ENCODE data around the gene IRF2BPL. TPM values are rescaled to one million over a fixed set of nuclear protein-coding genes. Genes with fewer than 3 reads are reported as not detected.
A peak's percentile ranks its signal among the peaks of the same experiment; 100 is the strongest.

IRF2BPL gene
- total RNA-seq, 1 experiment from 2014 or later, result 21.7 TPM

DNA sequence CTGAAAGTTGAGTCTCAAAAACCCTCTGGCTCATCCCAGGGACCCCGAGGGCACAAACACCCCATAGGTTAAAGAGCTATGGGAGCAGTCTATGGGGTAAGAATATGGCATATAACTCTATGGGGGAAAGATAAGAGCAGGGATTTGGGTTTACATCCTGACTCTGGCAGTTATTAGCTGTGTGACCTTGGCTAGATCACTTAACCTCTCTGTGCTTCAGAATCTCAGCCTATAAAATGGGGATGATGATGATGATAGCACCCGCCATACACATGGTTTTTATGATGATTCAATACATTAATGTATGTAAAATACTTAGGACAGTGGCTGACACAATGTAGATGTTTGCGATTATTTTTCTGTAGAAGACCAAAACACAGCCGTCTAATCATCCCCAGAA, 26.2 kb downstream of the IRF2BPL start:
- Histone ChIP-seq H3K27ac (no peak overlapping the region), H3K36me3 (no peaks in the 10 kb centered on the region), H3K27me3 (no peaks in the 10 kb centered on the region), H3K4me1 (peaks cover 2% of the 10 kb centered on the region; the same call in 1 of the 2 replicates), H3K9me3 (replicated peaks) (no peaks in the 10 kb centered on the region), H3K4me3 (no peak overlapping the region)
- no peak for DNase-seq

DNA sequence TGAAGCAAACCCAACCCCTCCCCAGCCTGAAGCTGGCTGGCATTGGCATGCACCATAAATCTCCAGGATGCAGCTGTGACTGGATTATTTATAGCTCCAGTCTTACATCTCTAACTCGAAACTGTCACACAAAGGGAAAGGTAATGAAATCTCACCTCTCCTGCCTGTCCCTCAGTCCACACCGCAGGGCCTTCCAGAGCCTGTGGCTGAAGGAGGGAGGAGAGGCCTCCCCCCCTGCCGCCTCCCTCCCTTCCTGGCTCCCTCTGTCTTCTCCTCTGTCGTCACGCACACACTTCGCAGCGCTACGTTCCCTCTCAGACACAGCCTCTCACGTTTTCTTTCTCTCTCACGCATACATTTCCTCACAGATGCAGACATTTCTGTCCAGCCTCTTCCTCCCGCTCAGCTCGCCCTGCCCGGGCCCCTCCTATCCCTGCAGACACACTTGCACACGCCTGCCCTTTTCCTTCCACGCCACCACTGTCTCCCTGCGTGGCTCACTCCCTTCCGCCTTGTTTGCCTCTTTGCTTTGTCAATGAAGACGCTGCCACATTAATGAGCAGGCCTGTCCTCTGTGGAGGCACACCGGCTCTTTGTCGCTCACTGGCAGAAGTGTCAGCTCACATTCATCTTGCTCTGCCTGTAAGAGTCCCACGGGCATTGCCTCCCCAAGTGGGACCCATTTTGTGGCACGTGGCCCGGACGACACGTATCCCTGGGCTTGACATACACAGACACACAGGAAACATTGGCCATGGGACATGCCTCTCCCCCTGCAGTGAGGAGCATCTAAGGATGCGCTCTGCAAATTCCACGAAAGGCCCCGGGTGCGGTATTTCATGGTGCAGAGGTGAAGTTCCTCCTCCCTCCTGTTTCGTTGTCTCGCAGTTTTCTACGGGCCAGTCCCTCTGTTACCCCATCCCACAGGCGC, 27.9 kb downstream of the IRF2BPL start:
- H3K9me3 ChIP-seq (replicated peaks), result no peaks in the 10 kb centered on the region
- H3K4me3 ChIP-seq, result peak overlapping the region; percentile 42
- peaks cover 2% of the 10 kb centered on the region; the same call in 1 of the 2 replicates for H3K4me1 ChIP-seq
- H3K27ac ChIP-seq, result peak overlapping the region; percentile 46
- no peaks in the 10 kb centered on the region for H3K27me3 ChIP-seq
- peak; percentile 56 to 69 for DNase-seq
- no peaks in the 10 kb centered on the region for H3K36me3 ChIP-seq

DNA sequence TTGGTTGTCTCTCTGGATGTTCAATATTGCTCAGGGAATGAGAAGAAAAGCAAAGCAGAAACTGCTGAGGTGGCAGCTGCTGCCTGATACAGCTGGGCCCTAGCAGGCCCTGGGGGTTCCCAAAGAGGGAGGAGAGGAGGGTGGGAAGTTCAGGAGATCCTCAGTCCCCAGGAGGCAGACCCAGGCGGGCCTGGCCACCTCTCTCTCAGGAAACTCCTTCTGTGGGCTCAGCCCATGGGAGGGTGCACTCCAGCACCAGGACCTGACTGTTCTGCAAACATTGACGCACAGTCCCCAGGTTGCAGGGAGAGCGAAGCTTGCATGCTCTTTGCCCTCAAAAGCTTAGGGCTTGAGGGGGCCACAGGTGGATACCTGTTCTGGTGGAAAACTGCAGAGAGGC, 29.6 kb downstream of the IRF2BPL start:
- DNase-seq, result no peak
- Histone ChIP-seq H3K27ac (no peak overlapping the region), H3K4me1 (peaks cover 2% of the 10 kb centered on the region; the same call in 1 of the 2 replicates), H3K27me3 (no peaks in the 10 kb centered on the region), H3K36me3 (no peaks in the 10 kb centered on the region), H3K4me3 (no peak overlapping the region), H3K9me3 (replicated peaks) (no peaks in the 10 kb centered on the region)

DNA sequence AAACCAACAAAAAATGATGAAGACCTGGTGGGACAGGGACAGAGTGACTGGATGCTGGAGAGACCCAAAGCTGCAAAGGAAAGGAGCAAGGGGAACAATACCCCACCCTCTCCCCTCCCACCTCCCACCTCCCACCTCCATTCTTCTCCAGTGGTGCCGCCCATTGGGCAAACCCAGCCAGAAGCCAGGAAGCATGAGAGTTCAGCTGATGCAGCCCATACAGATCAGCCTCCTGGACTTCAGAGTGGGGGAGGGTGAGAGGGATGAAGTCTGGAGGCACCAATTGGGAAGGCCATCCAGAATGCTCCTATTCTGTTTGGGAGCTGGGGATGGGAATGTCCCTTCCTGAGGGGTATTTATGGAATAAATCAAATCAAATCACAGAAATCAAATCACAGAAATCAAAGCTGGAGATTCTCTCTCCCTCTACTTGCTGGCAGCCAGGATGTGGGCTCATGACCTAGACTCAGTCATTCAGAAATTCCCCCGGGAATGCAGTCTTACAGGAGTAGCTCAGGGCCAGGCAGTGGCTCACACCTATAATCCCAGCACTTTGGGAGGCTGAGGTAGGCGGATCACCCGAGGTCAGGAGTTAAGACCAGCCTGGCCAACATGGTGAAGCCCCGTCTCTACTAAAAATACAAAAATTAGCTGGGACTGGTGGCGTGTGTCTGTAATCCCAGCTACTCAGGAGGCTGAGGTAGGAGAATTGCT, 31.1 kb downstream of the IRF2BPL start:
- H3K36me3 ChIP-seq, result no peaks in the 10 kb centered on the region
- DNase-seq, result no peak
- no peak overlapping the region for H3K4me3 ChIP-seq
- peaks cover 2% of the 10 kb centered on the region; the same call in 1 of the 2 replicates for H3K4me1 ChIP-seq
- H3K9me3 ChIP-seq (replicated peaks), result no peaks in the 10 kb centered on the region
- no peak overlapping the region for H3K27ac ChIP-seq
- H3K27me3 ChIP-seq, result no peaks in the 10 kb centered on the region

DNA sequence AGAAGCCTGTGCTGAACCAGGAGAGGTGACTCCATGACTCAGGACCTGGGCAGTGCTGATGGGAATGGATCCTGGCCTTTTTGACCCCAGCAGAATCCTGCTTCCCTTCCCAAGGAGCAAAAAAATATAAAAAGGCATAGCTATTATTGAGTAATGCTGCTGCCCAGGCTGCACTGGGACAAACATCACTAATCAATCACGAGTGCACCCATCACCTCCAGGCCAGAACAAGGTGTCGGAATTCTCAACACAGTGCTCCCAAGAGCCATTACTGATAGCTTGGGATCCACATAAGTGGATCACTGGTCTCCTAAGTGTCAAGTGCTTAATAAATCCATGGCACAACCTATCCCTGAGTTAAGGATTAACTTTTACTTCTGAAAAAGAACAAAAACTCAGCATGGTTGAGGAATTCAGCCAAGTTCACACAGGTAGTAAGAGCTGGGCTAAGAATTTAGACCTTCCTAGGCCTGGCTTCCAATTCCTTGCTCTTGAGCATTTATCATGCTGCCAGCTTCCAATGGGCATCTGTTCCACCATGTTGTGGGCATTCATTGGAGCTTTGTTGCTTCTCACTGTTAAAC, 31.9 kb downstream of the IRF2BPL start:
- DNase-seq, result no peak
- Histone ChIP-seq H3K9me3 (replicated peaks) (no peaks in the 10 kb centered on the region), H3K27ac (no peak overlapping the region), H3K27me3 (no peaks in the 10 kb centered on the region), H3K4me1 (peaks cover 2% of the 10 kb centered on the region; the same call in 1 of the 2 replicates), H3K4me3 (no peak overlapping the region), H3K36me3 (no peaks in the 10 kb centered on the region)

DNA sequence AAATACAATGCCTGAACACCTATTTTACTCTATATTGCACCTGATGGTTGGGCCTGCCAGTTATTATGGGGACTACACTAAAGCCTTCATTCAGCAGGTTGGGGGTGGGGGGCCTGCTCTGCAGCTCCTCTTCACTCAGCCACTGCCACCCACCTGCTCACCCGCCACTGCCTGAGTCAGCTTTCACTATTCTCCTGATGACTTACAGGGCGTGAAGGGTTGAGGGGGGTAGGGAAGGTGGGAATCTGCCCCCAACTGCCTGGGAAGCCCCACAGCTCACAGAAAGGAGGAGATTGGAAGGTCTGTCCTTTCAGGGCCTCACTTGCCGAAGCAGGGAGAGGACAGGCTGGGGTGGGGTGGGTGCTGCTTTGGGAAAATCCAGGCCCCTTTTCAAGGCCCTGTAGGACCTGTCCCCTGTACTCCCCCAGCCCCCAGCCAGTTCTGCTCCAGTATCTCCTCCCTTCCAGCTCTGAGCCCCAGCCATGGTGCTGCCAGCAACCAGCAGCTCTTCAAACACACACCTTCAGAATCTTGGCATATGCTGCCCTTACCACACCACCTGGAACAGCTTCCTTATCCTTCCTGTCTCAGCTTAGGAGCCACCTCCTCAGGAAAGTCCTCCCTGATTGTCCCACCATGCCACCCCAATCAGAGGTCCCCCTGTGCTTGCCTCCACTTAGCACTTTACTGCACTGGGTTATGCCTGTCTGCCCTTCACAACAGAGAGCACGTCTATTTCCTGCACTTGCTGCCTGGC, 33.1 kb downstream of the IRF2BPL start:
- H3K9me3 ChIP-seq (replicated peaks), result no peaks in the 10 kb centered on the region
- no peak for DNase-seq
- H3K4me3 ChIP-seq, result no peak overlapping the region
- H3K36me3 ChIP-seq, result no peaks in the 10 kb centered on the region
- H3K27me3 ChIP-seq, result no peaks in the 10 kb centered on the region
- H3K4me1 ChIP-seq, result peaks cover 2% of the 10 kb centered on the region; the same call in 1 of the 2 replicates
- H3K27ac ChIP-seq, result no peak overlapping the region

DNA sequence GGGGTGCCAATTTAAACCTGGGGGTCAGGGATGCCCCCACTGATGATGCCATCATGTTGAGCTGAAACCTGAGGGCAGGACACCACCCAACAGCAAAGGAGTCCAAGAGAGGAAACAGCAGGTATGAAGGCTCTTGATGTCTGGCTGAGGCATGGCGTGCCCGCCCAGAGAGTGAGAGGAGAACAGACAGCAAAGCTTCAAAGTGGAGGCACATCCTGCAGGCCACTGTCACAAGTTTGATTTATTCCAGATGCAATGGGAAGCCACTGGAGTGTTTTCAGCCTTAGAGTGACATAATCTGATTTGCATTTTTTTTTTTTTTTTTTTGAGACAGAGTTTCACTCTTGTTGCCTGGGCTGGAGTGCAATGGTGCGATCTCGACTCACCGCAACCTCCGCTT, 34.8 kb downstream of the IRF2BPL start:
- no peaks in the 10 kb centered on the region for H3K27me3 ChIP-seq
- no peak overlapping the region for H3K4me3 ChIP-seq
- DNase-seq, result no peak
- no peaks in the 10 kb centered on the region for H3K4me1 ChIP-seq
- no peak overlapping the region for H3K27ac ChIP-seq
- H3K36me3 ChIP-seq, result no peaks in the 10 kb centered on the region
- H3K9me3 ChIP-seq (replicated peaks), result no peaks in the 10 kb centered on the region

DNA sequence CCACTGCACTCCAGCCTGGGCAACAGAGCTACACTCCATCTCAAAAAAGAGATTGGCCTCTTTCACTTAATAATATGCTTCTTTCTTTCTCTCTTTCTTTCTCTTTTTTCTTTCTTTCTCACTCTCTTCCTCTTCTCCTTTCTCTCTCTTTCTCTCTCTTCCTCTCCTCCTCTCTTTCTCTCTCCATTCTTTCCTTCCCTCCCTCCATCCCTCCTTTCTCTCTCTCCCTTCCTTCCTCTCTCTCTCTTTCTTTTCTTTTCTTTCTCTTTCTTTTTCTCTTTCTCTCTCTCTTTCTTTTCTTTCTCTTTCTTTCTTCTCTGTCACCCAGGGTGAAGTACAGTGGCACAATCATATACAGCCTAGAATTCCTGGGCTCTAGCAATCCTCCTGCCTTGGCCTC, 38.4 kb downstream of the IRF2BPL start:
- H3K27ac ChIP-seq, result no peak overlapping the region
- H3K27me3 ChIP-seq, result no peaks in the 10 kb centered on the region
- H3K4me3 ChIP-seq, result no peak overlapping the region
- H3K9me3 ChIP-seq (replicated peaks), result no peaks in the 10 kb centered on the region
- no peak for DNase-seq
- no peaks in the 10 kb centered on the region for H3K36me3 ChIP-seq
- H3K4me1 ChIP-seq, result no peaks in the 10 kb centered on the region

DNA sequence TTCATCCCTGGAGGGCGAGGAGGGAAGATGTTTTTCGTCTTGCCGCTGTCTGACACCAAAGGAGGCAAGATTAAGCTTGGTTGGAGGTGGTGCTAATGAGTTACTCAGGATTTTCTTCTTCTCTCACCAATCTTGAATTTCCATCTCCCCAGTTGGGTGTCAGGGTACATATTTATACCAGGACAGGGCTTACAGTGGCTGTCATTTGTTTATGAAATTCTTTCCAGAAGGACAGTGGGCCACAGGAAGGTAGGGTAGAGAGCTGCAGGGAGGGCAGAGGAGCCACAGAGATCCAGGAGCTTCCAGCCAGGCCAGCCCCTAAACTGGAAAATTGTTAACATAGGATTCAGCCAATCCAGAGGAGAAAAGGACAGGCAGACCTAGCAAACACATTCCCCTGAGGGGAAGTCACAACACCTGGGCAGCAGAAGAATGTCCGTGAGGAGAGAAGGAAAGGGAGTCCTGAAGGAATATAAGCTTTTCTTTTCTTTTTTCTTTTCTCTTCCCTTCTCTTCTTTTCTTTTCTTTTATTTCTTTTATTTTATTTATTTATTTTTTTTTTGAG, 40.5 kb downstream of the IRF2BPL start:
- H3K27me3 ChIP-seq, result no peaks in the 10 kb centered on the region
- H3K4me3 ChIP-seq, result no peak overlapping the region
- H3K9me3 ChIP-seq (replicated peaks), result no peaks in the 10 kb centered on the region
- H3K4me1 ChIP-seq, result no peaks in the 10 kb centered on the region
- H3K27ac ChIP-seq, result no peak overlapping the region
- no peaks in the 10 kb centered on the region for H3K36me3 ChIP-seq
- no peak for DNase-seq

DNA sequence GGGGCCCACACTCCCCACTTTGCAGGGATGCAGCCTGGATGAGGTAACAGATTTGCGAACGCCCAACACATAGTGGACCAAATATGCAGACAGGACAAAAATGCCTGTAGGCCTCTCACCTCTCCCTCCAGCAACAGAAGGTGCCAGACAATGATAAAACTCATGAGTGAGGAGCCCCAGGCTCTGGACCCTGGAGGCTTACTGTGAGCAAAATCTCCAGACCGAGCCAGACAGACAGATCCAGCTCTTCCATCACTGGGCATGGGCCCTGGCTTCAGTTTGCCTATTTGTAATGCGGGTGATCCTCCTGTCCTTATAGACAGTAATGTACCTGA, 42.3 kb downstream of the IRF2BPL start:
- H3K27me3 ChIP-seq, result no peaks in the 10 kb centered on the region
- H3K9me3 ChIP-seq (replicated peaks), result no peaks in the 10 kb centered on the region
- DNase-seq, result no peak
- no peak overlapping the region for H3K4me3 ChIP-seq
- no peak overlapping the region for H3K27ac ChIP-seq
- no peaks in the 10 kb centered on the region for H3K36me3 ChIP-seq
- H3K4me1 ChIP-seq, result no peaks in the 10 kb centered on the region

DNA sequence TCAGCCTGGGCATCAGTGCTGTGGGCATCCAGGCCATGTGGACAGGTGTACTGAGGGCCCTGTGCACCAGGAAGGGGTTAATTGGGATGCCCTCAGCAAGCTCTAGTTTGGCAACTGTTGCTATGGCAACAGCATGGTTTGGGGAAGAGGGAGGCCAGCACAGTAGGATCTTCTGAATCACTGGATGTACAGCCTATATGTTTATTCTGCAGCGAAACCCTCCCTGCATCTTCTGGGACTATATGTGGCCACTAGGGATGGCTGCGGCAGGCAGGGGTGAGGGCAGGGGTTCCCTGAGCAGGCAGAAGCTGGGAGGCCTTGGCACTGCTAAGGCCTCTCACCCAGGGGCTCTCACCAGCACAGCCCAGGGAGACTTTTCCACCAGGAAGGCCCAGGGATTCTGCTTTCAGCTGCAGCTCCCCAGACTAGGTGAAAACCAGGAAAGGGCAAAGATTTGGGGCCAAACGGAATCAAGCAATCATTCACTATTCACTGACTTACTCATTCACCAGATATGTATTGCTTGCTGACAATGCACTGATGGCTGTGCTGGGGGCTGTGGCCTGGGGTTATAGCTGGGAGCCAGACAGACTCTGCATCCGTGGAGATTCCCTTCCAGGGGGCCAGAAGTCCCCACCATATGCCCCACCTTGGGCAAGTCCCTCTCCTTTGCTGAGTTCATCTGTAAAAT, 42.8 kb downstream of the IRF2BPL start:
- H3K4me3 ChIP-seq, result no peak overlapping the region
- no peak overlapping the region for H3K27ac ChIP-seq
- no peak for DNase-seq
- H3K9me3 ChIP-seq (replicated peaks), result no peaks in the 10 kb centered on the region
- no peaks in the 10 kb centered on the region for H3K36me3 ChIP-seq
- H3K4me1 ChIP-seq, result no peaks in the 10 kb centered on the region
- no peaks in the 10 kb centered on the region for H3K27me3 ChIP-seq

DNA sequence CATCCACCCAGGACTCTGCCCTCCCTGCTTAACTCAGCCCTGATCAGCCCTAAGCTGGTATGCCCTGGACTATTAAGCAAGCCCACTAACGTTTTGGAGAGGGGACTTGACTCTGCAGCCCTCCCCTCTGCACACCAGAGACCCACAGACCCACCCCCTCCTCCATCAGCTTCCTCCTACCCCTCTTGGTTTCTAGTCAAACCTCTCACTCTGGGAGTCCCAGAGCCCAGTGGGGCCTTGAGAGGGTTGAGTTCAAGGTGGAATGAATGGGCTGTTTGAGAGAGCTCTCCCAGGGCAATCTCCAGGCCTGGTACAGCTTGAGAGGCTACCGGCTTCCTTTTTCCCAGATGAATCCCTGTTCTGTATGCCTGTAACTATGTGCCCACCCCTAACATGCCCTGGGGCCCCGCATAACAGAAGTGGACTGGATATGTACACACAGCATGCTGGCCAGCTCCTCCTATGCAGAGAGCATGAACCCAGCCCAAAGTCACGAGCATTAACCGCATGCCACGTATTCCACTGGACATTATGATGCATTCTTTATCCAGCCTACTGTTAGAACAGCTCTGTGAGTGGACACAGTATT, 43.6 kb downstream of the IRF2BPL start:
- Histone ChIP-seq H3K9me3 (replicated peaks) (no peaks in the 10 kb centered on the region), H3K4me3 (no peak overlapping the region), H3K4me1 (no peaks in the 10 kb centered on the region), H3K27me3 (no peaks in the 10 kb centered on the region), H3K27ac (no peak overlapping the region), H3K36me3 (no peaks in the 10 kb centered on the region)
- no peak for DNase-seq

DNA sequence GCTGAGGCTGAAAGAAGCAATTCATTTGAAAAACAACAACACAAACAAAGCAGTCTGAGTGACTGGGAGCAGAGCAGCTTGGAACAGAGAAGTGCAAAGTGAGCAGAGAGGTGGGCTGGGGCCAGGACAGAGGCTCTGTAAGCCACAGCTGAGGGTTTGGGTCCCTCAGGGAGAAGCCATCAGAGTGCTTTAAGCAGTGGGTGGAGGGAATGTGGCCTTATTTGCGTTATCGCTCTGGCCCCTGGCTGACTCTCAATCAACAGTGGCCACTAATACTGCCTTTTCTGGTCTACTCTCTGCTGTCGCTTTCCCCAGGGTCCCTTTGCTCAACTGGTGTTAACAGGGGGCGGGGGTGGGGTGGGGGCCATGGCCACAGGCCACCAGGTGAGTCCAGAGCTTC, 44.2 kb downstream of the IRF2BPL start:
- no peak for DNase-seq
- Histone ChIP-seq H3K4me3 (no peak overlapping the region), H3K27me3 (no peaks in the 10 kb centered on the region), H3K9me3 (replicated peaks) (no peaks in the 10 kb centered on the region), H3K27ac (no peak overlapping the region), H3K36me3 (no peaks in the 10 kb centered on the region), H3K4me1 (no peaks in the 10 kb centered on the region)

DNA sequence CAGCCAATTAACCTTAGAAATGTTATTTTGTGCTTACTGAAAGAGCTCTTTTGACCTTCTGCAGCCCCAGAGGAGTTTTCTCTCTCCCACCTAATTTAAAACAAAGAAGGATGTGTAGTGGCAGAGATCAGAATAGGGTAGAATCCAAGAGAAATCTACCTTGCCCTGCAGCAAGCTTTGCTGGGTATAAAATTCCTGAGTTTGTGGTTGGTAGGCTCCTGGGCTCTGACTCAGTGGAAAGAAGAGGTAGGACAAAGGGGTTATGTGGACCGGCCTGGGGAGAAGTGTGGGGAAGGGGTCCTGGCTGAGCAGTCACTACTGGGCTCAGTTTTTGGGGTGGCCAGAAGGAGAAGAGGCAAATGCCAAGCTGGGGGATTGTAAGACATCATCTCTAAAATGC, 46.8 kb downstream of the IRF2BPL start:
- Histone ChIP-seq H3K9me3 (replicated peaks) (no peaks in the 10 kb centered on the region), H3K27me3 (no peaks in the 10 kb centered on the region), H3K36me3 (no peaks in the 10 kb centered on the region), H3K4me1 (no peaks in the 10 kb centered on the region), H3K4me3 (no peak overlapping the region), H3K27ac (no peak overlapping the region)
- no peak for DNase-seq
